Transverse colon (tissue), 4 donors: ENCODE measurements around the gene ZNF530. TPM values are rescaled to one million over a fixed set of nuclear protein-coding genes. Genes with fewer than 3 reads are reported as not detected.

ENCODE experiments used
- DNase-seq: peaks from one replicate; pipeline ENCODE4 v3.0.0-alpha.2; 2019
- H3K27ac ChIP-seq, 4 donors: fragments of 200-600 bp; sonication (generic); 2 replicates each; pipeline ENCODE4 v1.5.1; 2016 to 2018; ENCODE audit warnings: inconsistent platforms in 4 of 4
- H3K27me3 ChIP-seq: fragments of 200-600 bp; sonication (generic); 2 replicates; pipeline ENCODE4 v1.5.1; 2017; ENCODE audit warnings: inconsistent platforms
- H3K36me3 ChIP-seq, 4 donors: fragments of 200-600 bp; sonication (generic); 2 replicates each; pipeline ENCODE4 v1.5.1; 2017 to 2019; ENCODE audit warnings: inconsistent platforms in 4 of 4
- H3K4me1 ChIP-seq, 4 donors: fragments of 200-600 bp; sonication (generic); 2 replicates each; pipeline ENCODE4 v1.5.1; 2017 to 2020; ENCODE audit warnings: inconsistent platforms in 4 of 4
- H3K4me3 ChIP-seq, 4 donors: fragments of 200-600 bp; sonication (generic); 1 replicate in 1 of 4; 2 replicates in 3 of 4; pipeline versions ENCODE4 v1.5.1 to v1.6.1; 2017 to 2019; ENCODE audit warnings: inconsistent platforms in 4 of 4
- H3K9me3 ChIP-seq, 2 donors: fragments of 200-600 bp; sonication (generic); 2 replicates each; pipeline ENCODE4 v1.5.1; 2017 to 2019; ENCODE audit warnings: inconsistent platforms in 2 of 2
- CTCF ChIP-seq, 5 experiments: fragments of 200-600 bp in 3 of 5; fragments of 450-650 bp in 2 of 5; sonication (generic) in 3 of 5; IDR thresholded peaks; 1 replicate in 2 of 5; 2 replicates in 3 of 5; pipeline ENCODE4 v1.5.1; 2016 to 2017; ENCODE audit warnings: antibody characterized with exemption in 5 of 5, inconsistent platforms in 3 of 5, mild to moderate bottlenecking in 2 of 5, moderate library complexity in 1 of 5
- EP300 ChIP-seq: sonication (generic); formaldehyde crosslinking; IDR thresholded peaks from one replicate; pipeline ENCODE4 v1.6.1; 2017; ENCODE audit warnings: antibody characterized with exemption, low read depth
- POLR2A ChIP-seq: fragments of 450-650 bp; IDR thresholded peaks from one replicate; pipeline ENCODE4 v1.6.1; 2016; ENCODE audit warnings: antibody characterized with exemption, mild to moderate bottlenecking, moderate library complexity
- POLR2AphosphoS5 ChIP-seq, 3 donors: sonication (generic); formaldehyde crosslinking; IDR thresholded peaks; one replicate each; pipeline ENCODE4 v1.6.1; 2016; ENCODE audit warnings: antibody characterized with exemption in 3 of 3
- WGBS, 2 donors: methylation state at CpG; one replicate each; pipeline ENCODE4 v1.1.5; 2018; ENCODE audit warnings: low coverage in 1 of 2; 5-methylcytosine and 5-hydroxymethylcytosine counted together
- in situ Hi-C, 4 donors: fragments of 200-750 bp; cut with MboI; loops; one replicate each; pipeline versions ENCODE4 v1.15.0 to v1.15.1; 2017; ENCODE audit warnings: low sequenced_read_pairs in 3 of 4, low pct_ligation_motif_present in 1 of 4, low pct_unique_long_range_greater_than_20kb in 1 of 4
- intact Hi-C: fragments of 100-400 bp; cut with DNase I; formaldehyde crosslinking; loops from one replicate; pipeline ENCODE4 v1.15.1; 2023; ENCODE audit warnings: low total_unique reads
- total RNA-seq, 4 donors: library from RNA; depleted of rRNA; stranded (reverse); fragments of >200 nt; gene quantifications; one replicate each; pipeline ENCODE4 v1.1.0, GENCODE V29; 2016

Gene ZNF530
- total RNA-seq, 4 donors from 2014 or later, result 2.4 to 4.4 TPM; not detected in 2

DNA sequence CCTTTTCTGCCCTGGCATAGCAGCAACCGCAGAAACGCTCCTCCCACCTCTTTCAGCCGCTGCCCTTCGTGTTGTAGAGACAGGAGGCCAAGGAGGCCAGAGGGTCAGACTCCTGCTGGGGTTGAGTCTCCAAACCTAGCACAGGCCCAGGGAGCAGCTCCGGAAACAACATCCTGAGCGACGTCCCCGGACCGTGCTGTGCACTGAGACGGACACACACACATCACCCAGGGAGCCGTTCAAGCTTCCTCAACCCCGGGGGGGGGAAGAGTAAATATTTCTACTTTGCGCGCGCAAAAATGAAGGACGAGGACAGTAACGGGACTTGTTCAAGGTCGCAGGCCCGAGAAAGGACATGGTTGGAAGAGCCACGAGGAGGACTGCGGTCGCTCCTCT, 40.7 kb upstream of the ZNF530 start:
- Histone ChIP-seq H3K4me3 (peak overlapping the region; percentile 92 to 96 (median 93)), H3K27me3 (no peaks in the 10 kb centered on the region), H3K36me3 (peaks cover 0 to 23% (median 11%) of the 10 kb centered on the region in 4 donors), H3K27ac (peak overlapping the region; percentile 59 to 78 (median 68)), H3K4me1 (peaks cover 0 to 17% (median 12%) of the 10 kb centered on the region in 4 donors), H3K9me3 (peaks cover 13 to 41% of the 10 kb centered on the region in 2 donors)
- peak; percentile 10 for DNase-seq
- intact Hi-C loops (no loop called here), in situ Hi-C loops (no loop called here)
- TF ChIP-seq POLR2AphosphoS5 (IDR thresholded peaks at IDR 0.05) (no peak), CTCF (IDR thresholded peaks at IDR 0.05) (no peak), POLR2A (no peak), EP300 (no peak)
- WGBS, 2 donors, result 1% methylated on average over 22 of the region's 22 CpGs; no CpG with 5 or more reads in 1 of the 2 donors

GRCh38 chr19:57559404-57560025, 40.2 kb upstream of the ZNF530 start, which contains the start of gene ZNF550:
TSS of gene ZNF550 (minus strand) at chr19:57559863. CDS start at chr19:57559682, 181 bp downstream.
- 0% methylated on average over 26 of the region's 56 CpGs; no CpG with 5 or more reads in 1 of the 2 donors for WGBS, 2 donors
- peak; percentile 92 for DNase-seq
- Histone ChIP-seq H3K27me3 (no peaks in the 10 kb centered on the region), H3K4me3 (peak within 1 kb of the TSS; percentile 92 to 96 (median 93)), H3K27ac (peak within 1 kb of the TSS; percentile 59 to 78 (median 68)), H3K9me3 (peaks cover 16 to 41% of the 10 kb centered on the region in 2 donors), H3K36me3 (peaks cover 0 to 18% (median 9%) of the 10 kb centered on the region in 4 donors), H3K4me1 (peaks cover 0 to 17% (median 12%) of the 10 kb centered on the region in 4 donors)
- intact Hi-C loops, result no loop called here
- in situ Hi-C loops, result no loop called here
- peak; percentile 56 for TF ChIP-seq POLR2A
- TF ChIP-seq CTCF (IDR thresholded peaks at IDR 0.05), result no peak
- TF ChIP-seq POLR2AphosphoS5 (IDR thresholded peaks at IDR 0.05), result peak; percentile 70 to 71 (median 71)

GRCh38 chr19:57560049-57560491, 39.6 kb upstream of the ZNF530 start:
- Histone ChIP-seq H3K36me3 (peaks cover 0 to 13% (median 6%) of the 10 kb centered on the region in 4 donors), H3K4me1 (peaks cover 0 to 17% (median 12%) of the 10 kb centered on the region in 4 donors), H3K4me3 (peak overlapping the region in 3 of 4 donors; percentile 92 to 93 (median 93)), H3K27me3 (no peaks in the 10 kb centered on the region), H3K27ac (peak overlapping the region in 3 of 4 donors; percentile 59 to 78 (median 66)), H3K9me3 (peaks cover 22 to 42% of the 10 kb centered on the region in 2 donors)
- DNase-seq, result no peak
- intact Hi-C loops, result no loop called here
- TF ChIP-seq POLR2AphosphoS5 (IDR thresholded peaks at IDR 0.05), result no peak
- in situ Hi-C loops, result no loop called here
- WGBS, 2 donors, result 48 to 63% methylated on average over 3 to 23 of the region's 23 CpGs

DNA sequence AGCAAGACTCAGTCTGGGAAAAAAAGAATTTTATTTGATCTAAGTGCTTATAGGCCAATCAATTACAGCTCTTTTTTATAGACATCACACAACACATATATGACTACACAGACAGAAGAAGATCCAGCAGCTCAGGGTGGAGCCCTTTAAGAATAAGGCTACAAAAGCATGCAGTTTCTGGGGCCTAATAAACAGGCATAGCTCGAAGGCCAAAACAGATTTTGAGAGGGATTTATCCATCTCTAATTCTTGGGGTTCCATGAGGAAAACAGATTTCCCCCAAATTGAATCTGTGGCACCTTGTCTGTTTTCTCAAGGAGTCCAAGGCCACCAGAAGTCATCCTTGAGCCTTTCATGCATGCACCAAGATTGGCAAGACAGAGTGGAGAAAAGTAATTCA, 36.1 kb upstream of the ZNF530 start:
- in situ Hi-C loops (no loop called here), intact Hi-C loops (no loop called here)
- TF ChIP-seq POLR2AphosphoS5 (IDR thresholded peaks at IDR 0.05) (no peak), EP300 (no peak), CTCF (IDR thresholded peaks at IDR 0.05) (no peak), POLR2A (no peak)
- WGBS, 2 donors, result 57 to 63% methylated on average over 1 of the region's 1 CpG
- DNase-seq, result no peak
- Histone ChIP-seq H3K9me3 (peaks cover 47 to 67% of the 10 kb centered on the region in 2 donors), H3K27me3 (no peaks in the 10 kb centered on the region), H3K4me3 (no peak overlapping the region), H3K27ac (no peak overlapping the region), H3K36me3 (no peaks in the 10 kb centered on the region), H3K4me1 (peaks cover 0 to 11% (median 10%) of the 10 kb centered on the region in 4 donors)
